ENCODE results near the gene SPON2. TPM values are rescaled to one million over a fixed set of nuclear protein-coding genes. Genes with fewer than 3 reads are reported as not detected.

SPON2 gene
- total RNA-seq = 517 TPM

- peak; percentile 51 for DNase-seq
These were observed at the start of gene SPON2 for GRCh38 chr4:1172228-1172851. Gene SPON2, minus strand, starts transcription at chr4:1172583.

- DNase-seq = no peak
These were observed 48.9 kb upstream of the SPON2 start for GRCh38 chr4:1221155-1221870.

- no peak for DNase-seq
These were observed 48.2 kb upstream of the SPON2 start for GRCh38 chr4:1220566-1220965.

GRCh38 chr4:1219566-1219950 lies 47.2 kb upstream of the SPON2 start:
- DNase-seq = no peak

GRCh38 chr4:1218634-1219565 lies 46.5 kb upstream of the SPON2 start:
- peak; percentile 23 for DNase-seq

GRCh38 chr4:1217366-1217765 lies 45.0 kb upstream of the SPON2 start:
- DNase-seq = no peak

- DNase-seq = no peak
These were observed 44.5 kb upstream of the SPON2 start for GRCh38 chr4:1216869-1217294.

- no peak for DNase-seq
These were observed 43.8 kb upstream of the SPON2 start for GRCh38 chr4:1216076-1216614.

- DNase-seq = peak; percentile 54
These were observed 43.0 kb upstream of the SPON2 start for GRCh38 chr4:1215141-1216075.

GRCh38 chr4:1214101-1215095 lies 42.0 kb upstream of the SPON2 start:
- peak; percentile 25 for DNase-seq

GRCh38 chr4:1213336-1213995 lies 41.1 kb upstream of the SPON2 start:
- no peak for DNase-seq

GRCh38 chr4:1212546-1213335 lies 40.4 kb upstream of the SPON2 start:
- DNase-seq = no peak

- peak; percentile 55 for DNase-seq
These were observed 39.6 kb upstream of the SPON2 start for GRCh38 chr4:1211891-1212545.

GRCh38 chr4:1211371-1211770 lies 39.0 kb upstream of the SPON2 start:
- DNase-seq = no peak

- DNase-seq = no peak
These were observed 38.6 kb upstream of the SPON2 start for GRCh38 chr4:1210971-1211370.

- no peak for DNase-seq
These were observed 38.0 kb upstream of the SPON2 start for GRCh38 chr4:1210241-1210841.

- DNase-seq = peak; percentile 89
These were observed 37.4 kb upstream of the SPON2 start for GRCh38 chr4:1209821-1210220.
